Calu3 (cell line): ENCODE data around the gene PPP1R9A. TPM values are rescaled to one million over a fixed set of nuclear protein-coding genes. Genes with fewer than 3 reads are reported as not detected.
A peak's percentile ranks its signal among the peaks of the same experiment; 100 is the strongest.

Source experiments
- BruUV-seq: library from RNA; stranded (reverse); fragments of 400-500 nt; replicated peaks from 2 replicates; lab custom pipeline; 2021; lab: Mats Ljungman, UMichigan
- CTCF ChIA-PET: fragments of 300-600 bp; sonication (Branson Sonifier 250); formaldehyde crosslinking; loops from one replicate; lab custom pipeline; 2022; ENCODE audit warnings: antibody characterized with exemption; lab: Charles Lee
- DNase-seq: peaks from one replicate; pipeline ENCODE4 v3.0.0; 2022
- H3K27ac Mint-ChIP-seq: one replicate; pipeline ENCODE4 v1.8.0; 2022; ENCODE audit warnings: mixed read lengths; ENCODE audit not compliant: unreplicated experiment
- H3K27me3 Mint-ChIP-seq: one replicate; pipeline ENCODE4 v1.8.0; 2022; ENCODE audit warnings: mixed read lengths; ENCODE audit not compliant: unreplicated experiment
- H3K36me3 Mint-ChIP-seq: one replicate; pipeline ENCODE4 v1.8.0; 2022; ENCODE audit warnings: mild to moderate bottlenecking, moderate library complexity, mixed read lengths; ENCODE audit not compliant: insufficient read depth, unreplicated experiment
- H3K4me1 Mint-ChIP-seq: one replicate; pipeline ENCODE4 v1.8.0; 2022; ENCODE audit warnings: mild to moderate bottlenecking, low read depth, mixed read lengths; ENCODE audit not compliant: unreplicated experiment
- H3K4me3 Mint-ChIP-seq: one replicate; pipeline ENCODE4 v1.8.0; 2022; ENCODE audit warnings: mild to moderate bottlenecking, low read depth, moderate library complexity, mixed read lengths; ENCODE audit not compliant: unreplicated experiment
- H3K9me3 Mint-ChIP-seq: one replicate; pipeline ENCODE4 v1.8.0; 2022; ENCODE audit warnings: low read depth, mixed read lengths; ENCODE audit not compliant: unreplicated experiment
- CTCF ChIP-seq: fragments of 200-600 bp; IDR thresholded peaks from one replicate; pipeline ENCODE4 v1.8.0; 2022; ENCODE audit warnings: antibody characterized with exemption; ENCODE audit not compliant: unreplicated experiment
- intact Hi-C: fragments of 100-400 bp; cut with micrococcal nuclease; formaldehyde crosslinking; loops from one replicate; pipeline ENCODE4 v1.10.0; 2022; ENCODE audit not compliant: unreplicated experiment
- total RNA-seq: library from RNA; stranded (reverse); gene quantifications from 2 replicates; pipeline ENCODE4 v1.2.3, GENCODE V29; 2022

PPP1R9A gene
- total RNA-seq, 1 experiment from 2014 or later = 19.4 TPM

GRCh38 chr7:94973844-94974243 is 66.5 kb downstream of the PPP1R9A start:
- Mint-ChIP-seq H3K36me3 (no peaks in the 10 kb centered on the region), H3K4me3 (no peak overlapping the region), H3K27me3 (no peaks in the 10 kb centered on the region), H3K4me1 (peaks cover 66% of the 10 kb centered on the region), H3K9me3 (no peaks in the 10 kb centered on the region), H3K27ac (peak overlapping the region; percentile 11)
- no TSS peak for BruUV-seq
- intact Hi-C loops = no loop called here
- CTCF ChIA-PET = no interaction called here
- TF ChIP-seq CTCF = no peak
- no peak for DNase-seq

DNA sequence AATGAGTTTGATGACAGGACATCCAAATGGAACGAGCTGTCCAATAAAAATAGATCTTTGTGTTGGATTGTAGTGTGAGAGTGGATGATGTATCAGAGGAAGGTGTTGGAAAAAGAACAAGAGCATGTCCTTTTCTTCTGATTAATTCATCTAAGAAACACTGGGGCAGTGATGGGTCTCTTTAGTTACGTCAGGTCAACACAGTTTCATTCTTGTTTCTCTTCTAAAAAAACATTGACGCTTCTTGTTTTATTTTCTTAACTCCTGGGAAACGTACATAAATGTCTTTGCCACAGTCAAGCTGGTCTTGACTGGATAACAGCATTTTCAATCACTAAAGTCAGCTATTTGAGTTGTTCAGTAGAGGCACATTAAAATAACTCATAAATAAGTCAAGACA is 67.0 kb downstream of the PPP1R9A start:
- H3K27ac Mint-ChIP-seq = peak overlapping the region; percentile 11
- DNase-seq = no peak
- H3K36me3 Mint-ChIP-seq = no peaks in the 10 kb centered on the region
- no peaks in the 10 kb centered on the region for H3K9me3 Mint-ChIP-seq
- CTCF ChIA-PET = no interaction called here
- intact Hi-C loops = no loop called here
- no TSS peak for BruUV-seq
- no peak overlapping the region for H3K4me3 Mint-ChIP-seq
- H3K27me3 Mint-ChIP-seq = no peaks in the 10 kb centered on the region
- peaks cover 60% of the 10 kb centered on the region for H3K4me1 Mint-ChIP-seq
- no peak for TF ChIP-seq CTCF

- H3K27me3 Mint-ChIP-seq = no peaks in the 10 kb centered on the region
Observed at GRCh38 chr7:94975336-94975735, 67.9 kb downstream of the PPP1R9A start.

GRCh38 chr7:94980418-94981142 is 73.2 kb downstream of the PPP1R9A start:
- no peaks in the 10 kb centered on the region for H3K9me3 Mint-ChIP-seq
- CTCF ChIA-PET = interaction anchor here (0.5 to 1.5 kb wide), 2 partner anchors 8 to 1607 kb away, joined by 3 to 4 read pairs; no protein-coding TSS in a partner anchor
- no peak for DNase-seq
- H3K4me3 Mint-ChIP-seq = no peak overlapping the region
- H3K36me3 Mint-ChIP-seq = no peaks in the 10 kb centered on the region
- peaks cover 16% of the 10 kb centered on the region for H3K4me1 Mint-ChIP-seq
- no TSS peak for BruUV-seq
- TF ChIP-seq CTCF = no peak
- no peak overlapping the region for H3K27ac Mint-ChIP-seq
- intact Hi-C loops = no loop called here
- no peaks in the 10 kb centered on the region for H3K27me3 Mint-ChIP-seq

More at GRCh38 chr7:94975336-94975735, 67.9 kb downstream of the PPP1R9A start:
- Mint-ChIP-seq H3K36me3 (no peaks in the 10 kb centered on the region), H3K4me3 (no peak overlapping the region), H3K4me1 (peaks cover 59% of the 10 kb centered on the region), H3K9me3 (no peaks in the 10 kb centered on the region), H3K27ac (no peak overlapping the region)
- no peak for TF ChIP-seq CTCF
- DNase-seq = no peak
- CTCF ChIA-PET = interaction anchor here (0.7 to 0.8 kb wide), 2 partner anchors 86 to 1054 kb away, joined by 3 read pairs; no protein-coding TSS in a partner anchor
- BruUV-seq = no TSS peak
- intact Hi-C loops = no loop called here
